K562 (cell line): ENCODE results near the gene SMIM41. TPM values are rescaled to one million over a fixed set of nuclear protein-coding genes. Genes with fewer than 3 reads are reported as not detected.
A peak's percentile ranks its signal among the peaks of the same experiment; 100 is the strongest.

Experiments used
- ADNP ChIP-seq: fragments of 200-800 bp; sonication (Bioruptor generic); IDR thresholded peaks from 2 replicates; pipeline ENCODE4 v1.6.1; 2016; ENCODE audit warnings: missing genetic modification characterization, missing compliant biosample characterization
- CBX1 ChIP-seq: sonication (generic); IDR thresholded peaks from 2 replicates; pipeline ENCODE4 v1.6.1; 2016; ENCODE audit warnings: antibody characterized with exemption, low read depth, mild to moderate bottlenecking
- E2F8 ChIP-seq: fragments of 450-650 bp; IDR thresholded peaks from 2 replicates; pipeline ENCODE4 v1.7.1; 2018; ENCODE audit warnings: mild to moderate bottlenecking, low read depth; ENCODE audit not compliant: partially characterized antibody
- MAFK ChIP-seq: IDR thresholded peaks from 2 replicates; pipeline ENCODE4 v1.6.1; 2011; ENCODE audit warnings: low read length, improper control_type of control experiment
- OTX1 ChIP-seq: fragments of 450-650 bp; formaldehyde crosslinking; IDR thresholded peaks from 2 replicates; pipeline ENCODE4 v1.4.0; 2022; ENCODE audit warnings: mild to moderate bottlenecking
- RAD21 ChIP-seq, 2 experiments: fragments of 250-450 bp in 1 of 2; fragments of 450-650 bp in 1 of 2; sonication (Bioruptor Pico) in 1 of 2; formaldehyde crosslinking in 1 of 2; IDR thresholded peaks in 1 of 2; conservative IDR thresholded peaks in 1 of 2; 2 replicates each; pipeline versions ENCODE4 v1.4.0 to v1.8.0; 2020 to 2022; ENCODE audit warnings: mild to moderate bottlenecking in 2 of 2, moderate library complexity in 1 of 2
- RB1 ChIP-seq: fragments of 450-650 bp; IDR thresholded peaks from 2 replicates; pipeline ENCODE4 v1.6.1; 2017; ENCODE audit warnings: low read depth, mild to moderate bottlenecking
- RBM15 ChIP-seq: fragments of 200-400 bp; formaldehyde crosslinking; IDR thresholded peaks from 2 replicates; pipeline ENCODE4 v1.6.1; 2018; ENCODE audit warnings: mild to moderate bottlenecking, low read length, moderate library complexity; ENCODE audit not compliant: insufficient read depth
- SNRNP70 ChIP-seq: fragments of 200-400 bp; formaldehyde crosslinking; optimal IDR thresholded peaks from 2 replicates; pipeline ENCODE3; 2017; ENCODE audit warnings: low read depth, low read length
- ZBTB1 ChIP-seq: sonication (generic); formaldehyde crosslinking; IDR thresholded peaks from 2 replicates; pipeline ENCODE4 v1.8.1; 2023; ENCODE audit warnings: missing genetic modification reagents, low read depth, mild to moderate bottlenecking, borderline replicate concordance
- ZNF239 ChIP-seq: fragments of 250-450 bp; sonication (Bioruptor Pico); IDR thresholded peaks from 2 replicates; pipeline ENCODE4 v1.4.0; 2020; ENCODE audit warnings: mild to moderate bottlenecking
- ZNF311 ChIP-seq: fragments of 250-450 bp; sonication (Bioruptor Pico); IDR thresholded peaks from 2 replicates; pipeline ENCODE4 v1.4.0; 2020; ENCODE audit warnings: mild to moderate bottlenecking, moderate library complexity
- ZNF445 ChIP-seq: fragments of 250-450 bp; sonication (Bioruptor Pico); IDR thresholded peaks from 2 replicates; pipeline ENCODE4 v1.4.0; 2020; ENCODE audit warnings: low read depth, mild to moderate bottlenecking, moderate library complexity
- polyA plus RNA-seq, 8 experiments: library from polyadenylated mRNA; depleted of rRNA in 4 of 8; stranded (reverse) in 5 of 8; unstranded in 3 of 8; fragments of >200 nt; fragmentation: Nextera tagmentation in 2 of 8; fragmentation: Illumina TruSeq in 1 of 8; extraction: Ambion mirVana in 2 of 8; extraction: Trizol in 1 of 8; gene quantifications; 2 replicates each; pipeline versions ENCODE4 v1.2.1 to v1.2.3, GENCODE V29; 2011 to 2014; ENCODE audit warnings: inconsistent platforms in 1 of 8, missing spikeins in 1 of 8
- total RNA-seq, 7 experiments: library from RNA; depleted of rRNA in 6 of 7; stranded (reverse); fragments of >200 nt in 6 of 7; fragmentation: Illumina TruSeq in 2 of 7; extraction: Trizol in 2 of 7; gene quantifications; 2 replicates each; pipeline versions ENCODE4 v1.2.1 to v1.2.3, GENCODE V29; 2011 to 2021; ENCODE audit warnings: low replicate concordance in 1 of 7
- TF ChIP-seq, protein P1 (sequence below): fragments of 450-650 bp; IDR thresholded peaks from 2 replicates; pipeline ENCODE4 v1.6.1; 2014; ENCODE audit warnings: low read depth, mild to moderate bottlenecking, moderate library complexity, borderline replicate concordance
- TF ChIP-seq, protein P2 (sequence below), 3 experiments: fragments of 200-800 bp in 1 of 3; fragments of 250-450 bp in 1 of 3; fragments of 450-650 bp in 1 of 3; sonication (Bioruptor Pico) in 1 of 3; sonication (Bioruptor generic) in 1 of 3; formaldehyde crosslinking in 1 of 3; IDR thresholded peaks; 2 replicates each; pipeline versions ENCODE4 v1.6.1 to v1.8.0; 2016 to 2022; ENCODE audit warnings: mild to moderate bottlenecking in 2 of 3, missing genetic modification characterization in 2 of 3, missing compliant biosample characterization in 1 of 3, moderate library complexity in 1 of 3
- TF ChIP-seq, protein P3 (sequence below): fragments of 450-650 bp; IDR thresholded peaks from 2 replicates; pipeline ENCODE4 v1.6.1; 2017; ENCODE audit warnings: antibody characterized with exemption

Gene SMIM41
- total and polyA plus RNA-seq, 9 of the 15 experiments (the other 6 are each of a cell fraction or from before 2014, with no cell fraction given): not detected

GRCh38 chr12:52069327-52070184, 9.9 kb upstream of the SMIM41 start, which contains the start of gene ATG101 (continued):
- TF ChIP-seq, protein P1, sequence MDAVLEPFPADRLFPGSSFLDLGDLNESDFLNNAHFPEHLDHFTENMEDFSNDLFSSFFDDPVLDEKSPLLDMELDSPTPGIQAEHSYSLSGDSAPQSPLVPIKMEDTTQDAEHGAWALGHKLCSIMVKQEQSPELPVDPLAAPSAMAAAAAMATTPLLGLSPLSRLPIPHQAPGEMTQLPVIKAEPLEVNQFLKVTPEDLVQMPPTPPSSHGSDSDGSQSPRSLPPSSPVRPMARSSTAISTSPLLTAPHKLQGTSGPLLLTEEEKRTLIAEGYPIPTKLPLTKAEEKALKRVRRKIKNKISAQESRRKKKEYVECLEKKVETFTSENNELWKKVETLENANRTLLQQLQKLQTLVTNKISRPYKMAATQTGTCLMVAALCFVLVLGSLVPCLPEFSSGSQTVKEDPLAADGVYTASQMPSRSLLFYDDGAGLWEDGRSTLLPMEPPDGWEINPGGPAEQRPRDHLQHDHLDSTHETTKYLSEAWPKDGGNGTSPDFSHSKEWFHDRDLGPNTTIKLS: peak; percentile 97
- TF ChIP-seq, protein P2, sequence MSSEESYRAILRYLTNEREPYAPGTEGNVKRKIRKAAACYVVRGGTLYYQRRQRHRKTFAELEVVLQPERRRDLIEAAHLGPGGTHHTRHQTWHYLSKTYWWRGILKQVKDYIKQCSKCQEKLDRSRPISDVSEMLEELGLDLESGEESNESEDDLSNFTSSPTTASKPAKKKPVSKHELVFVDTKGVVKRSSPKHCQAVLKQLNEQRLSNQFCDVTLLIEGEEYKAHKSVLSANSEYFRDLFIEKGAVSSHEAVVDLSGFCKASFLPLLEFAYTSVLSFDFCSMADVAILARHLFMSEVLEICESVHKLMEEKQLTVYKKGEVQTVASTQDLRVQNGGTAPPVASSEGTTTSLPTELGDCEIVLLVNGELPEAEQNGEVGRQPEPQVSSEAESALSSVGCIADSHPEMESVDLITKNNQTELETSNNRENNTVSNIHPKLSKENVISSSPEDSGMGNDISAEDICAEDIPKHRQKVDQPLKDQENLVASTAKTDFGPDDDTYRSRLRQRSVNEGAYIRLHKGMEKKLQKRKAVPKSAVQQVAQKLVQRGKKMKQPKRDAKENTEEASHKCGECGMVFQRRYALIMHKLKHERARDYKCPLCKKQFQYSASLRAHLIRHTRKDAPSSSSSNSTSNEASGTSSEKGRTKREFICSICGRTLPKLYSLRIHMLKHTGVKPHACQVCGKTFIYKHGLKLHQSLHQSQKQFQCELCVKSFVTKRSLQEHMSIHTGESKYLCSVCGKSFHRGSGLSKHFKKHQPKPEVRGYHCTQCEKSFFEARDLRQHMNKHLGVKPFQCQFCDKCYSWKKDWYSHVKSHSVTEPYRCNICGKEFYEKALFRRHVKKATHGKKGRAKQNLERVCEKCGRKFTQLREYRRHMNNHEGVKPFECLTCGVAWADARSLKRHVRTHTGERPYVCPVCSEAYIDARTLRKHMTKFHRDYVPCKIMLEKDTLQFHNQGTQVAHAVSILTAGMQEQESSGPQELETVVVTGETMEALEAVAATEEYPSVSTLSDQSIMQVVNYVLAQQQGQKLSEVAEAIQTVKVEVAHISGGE (CRISPR knock-in tag; IDR thresholded peaks at IDR 0.05): peak; percentile 58 to 92 (median 80); a peak in 5 of 6 replicates
- no peak for TF ChIP-seq SNRNP70
- no peak for TF ChIP-seq CBX1
- peak; percentile 1; the same call in 1 of the 2 replicates for TF ChIP-seq MAFK
- TF ChIP-seq ZNF311 (CRISPR knock-in tag): no peak
- no peak for TF ChIP-seq ZNF445 (CRISPR knock-in tag)
- no peak for TF ChIP-seq ZBTB1
- no peak for TF ChIP-seq ZNF239
- peak; percentile 97; the same call in 1 of the 2 replicates for TF ChIP-seq RB1
- peak; percentile 81 for TF ChIP-seq E2F8
- no peak for TF ChIP-seq RBM15
- TF ChIP-seq RAD21 (CRISPR knock-in tag; conservative IDR thresholded peaks at IDR 0.05 in 1 of 2, IDR thresholded peaks at IDR 0.05 in 1 of 2): peak in 1 of 2 experiments; percentile 23; a peak in 1 of 4 replicates
- TF ChIP-seq ADNP (tag): no peak
- TF ChIP-seq OTX1 (CRISPR knock-in tag): no peak
- TF ChIP-seq, protein P3, sequence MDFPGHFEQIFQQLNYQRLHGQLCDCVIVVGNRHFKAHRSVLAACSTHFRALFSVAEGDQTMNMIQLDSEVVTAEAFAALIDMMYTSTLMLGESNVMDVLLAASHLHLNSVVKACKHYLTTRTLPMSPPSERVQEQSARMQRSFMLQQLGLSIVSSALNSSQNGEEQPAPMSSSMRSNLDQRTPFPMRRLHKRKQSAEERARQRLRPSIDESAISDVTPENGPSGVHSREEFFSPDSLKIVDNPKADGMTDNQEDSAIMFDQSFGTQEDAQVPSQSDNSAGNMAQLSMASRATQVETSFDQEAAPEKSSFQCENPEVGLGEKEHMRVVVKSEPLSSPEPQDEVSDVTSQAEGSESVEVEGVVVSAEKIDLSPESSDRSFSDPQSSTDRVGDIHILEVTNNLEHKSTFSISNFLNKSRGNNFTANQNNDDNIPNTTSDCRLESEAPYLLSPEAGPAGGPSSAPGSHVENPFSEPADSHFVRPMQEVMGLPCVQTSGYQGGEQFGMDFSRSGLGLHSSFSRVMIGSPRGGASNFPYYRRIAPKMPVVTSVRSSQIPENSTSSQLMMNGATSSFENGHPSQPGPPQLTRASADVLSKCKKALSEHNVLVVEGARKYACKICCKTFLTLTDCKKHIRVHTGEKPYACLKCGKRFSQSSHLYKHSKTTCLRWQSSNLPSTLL: peak; percentile 90
